Testis (tissue), 3 donors: ENCODE data around the gene SNRPD3. TPM values are rescaled to one million over a fixed set of nuclear protein-coding genes. Genes with fewer than 3 reads are reported as not detected.
A peak's percentile ranks its signal among the peaks of the same experiment; 100 is the strongest.

Experiments
- DNase-seq: peaks from one replicate; pipeline ENCODE4 v3.0.0-alpha.2; 2019
- H3K27ac ChIP-seq, 2 donors: fragments of 200-600 bp; sonication (generic); one replicate each; pipeline ENCODE4 v1.5.1; 2019
- H3K27me3 ChIP-seq: fragments of 200-600 bp; sonication (generic); one replicate; pipeline ENCODE4 v1.5.1; 2019
- H3K36me3 ChIP-seq: fragments of 200-600 bp; sonication (generic); one replicate; pipeline ENCODE4 v1.5.1; 2017; ENCODE audit warnings: low read depth; ENCODE audit errors: missing control alignments
- H3K4me1 ChIP-seq: fragments of 200-600 bp; sonication (generic); one replicate; pipeline ENCODE4 v1.5.1; 2019
- H3K4me3 ChIP-seq, 2 donors: fragments of 200-600 bp; sonication (generic); one replicate each; pipeline ENCODE4 v1.5.1; 2017 to 2019
- H3K9me3 ChIP-seq: fragments of 200-600 bp; sonication (generic); one replicate; pipeline ENCODE4 v1.5.1; 2017
- CTCF ChIP-seq, 3 experiments: fragments of 450-650 bp in 2 of 3; fragments of 200-600 bp in 1 of 3; sonication (generic) in 1 of 3; IDR thresholded peaks; one replicate each; pipeline ENCODE4 v1.5.1; 2016 to 2019; ENCODE audit warnings: antibody characterized with exemption in 3 of 3, mild to moderate bottlenecking in 2 of 3, moderate library complexity in 1 of 3
- POLR2A ChIP-seq: fragments of 450-650 bp; IDR thresholded peaks from one replicate; pipeline ENCODE4 v1.6.1; 2017; ENCODE audit warnings: antibody characterized with exemption, mild to moderate bottlenecking, moderate library complexity
- WGBS, 2 donors: methylation state at CpG; one replicate each; pipeline ENCODE4 v1.1.5; 2018; 5-methylcytosine and 5-hydroxymethylcytosine counted together
- intact Hi-C: fragments of 100-400 bp; cut with DNase I; formaldehyde crosslinking; loops from one replicate; pipeline ENCODE4 v1.15.1; 2023; ENCODE audit warnings: low total_unique reads
- polyA plus RNA-seq: library from polyadenylated mRNA; stranded (reverse); fragments of 350-450 nt; fragmentation: Illumina TruSeq; extraction: RNeasy Lipid Tissue Mini Kit (QIAGEN cat#74804); gene quantifications from one replicate; pipeline ENCODE4 v1.2.3, GENCODE V29; 2014; ENCODE audit warnings: low read depth, low replicate concordance; ENCODE audit not compliant: insufficient read depth
- total RNA-seq, 2 donors: library from RNA; depleted of rRNA; stranded (reverse); fragments of >200 nt; gene quantifications; one replicate each; pipeline ENCODE4 v1.2.3, GENCODE V29; 2016

The SNRPD3 gene
- total and polyA plus RNA-seq, 3 donors from 2014 or later: 75.5 to 175 (median 117) TPM

DNA sequence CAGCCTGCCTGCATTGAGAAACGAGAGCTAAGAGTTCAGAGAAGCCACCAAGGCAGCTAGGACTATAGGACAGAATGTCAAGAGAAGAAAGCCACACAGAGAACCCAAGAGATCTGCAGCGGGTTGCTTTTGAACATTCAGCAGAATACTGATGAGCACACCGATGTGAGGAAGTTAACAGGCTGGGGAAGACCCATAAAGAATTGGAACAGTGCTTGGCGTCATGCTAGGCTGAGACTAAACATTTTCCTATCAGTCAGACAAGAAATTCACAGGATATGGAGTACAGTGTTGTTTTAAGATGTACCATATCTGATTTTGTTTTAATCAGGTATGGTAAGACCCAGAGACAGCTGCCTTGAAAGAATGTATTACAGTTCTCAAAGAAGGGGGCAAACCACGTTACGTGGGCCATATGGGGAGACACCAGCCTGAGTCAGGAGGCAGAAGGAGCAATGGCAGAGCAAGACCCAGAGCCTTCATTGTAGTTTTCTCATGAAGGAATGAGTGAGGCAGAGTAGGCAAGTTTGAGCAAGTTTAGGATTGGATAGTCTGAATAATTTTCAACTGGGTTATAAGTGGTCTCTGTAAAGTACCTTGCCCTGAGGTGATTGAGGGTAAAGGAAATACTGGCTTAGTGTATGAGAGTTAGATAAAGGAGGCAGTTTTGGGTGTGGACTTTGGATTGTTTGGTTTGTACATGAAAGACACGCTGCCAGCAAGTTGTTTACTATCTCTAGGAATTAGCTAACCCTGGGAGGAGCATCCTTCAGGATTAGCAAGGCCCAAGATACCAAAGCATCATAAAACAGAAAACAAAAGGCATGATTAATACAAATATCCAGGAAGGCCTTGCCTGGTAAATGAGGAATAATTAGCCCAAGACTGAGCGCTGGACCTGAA is 22.8 kb downstream of the SNRPD3 start:
- intact Hi-C loops: no loop called here
- H3K4me1 ChIP-seq: peaks cover 13% of the 10 kb centered on the region
- 78 to 82% methylated on average over 8 of the region's 8 CpGs for whole genome bisulfite sequencing, 2 donors
- H3K4me3 ChIP-seq: no peak overlapping the region
- no peak overlapping the region for H3K27ac ChIP-seq
- H3K36me3 ChIP-seq: no peaks in the 10 kb centered on the region
- DNase-seq: no peak
- TF ChIP-seq CTCF (IDR thresholded peaks at IDR 0.05) (no peak), POLR2A (no peak)
- H3K27me3 ChIP-seq: no peaks in the 10 kb centered on the region
- H3K9me3 ChIP-seq: no peaks in the 10 kb centered on the region

GRCh38 chr22:24579258-24579601 is 23.4 kb downstream of the SNRPD3 start:
- Histone ChIP-seq H3K4me1 (peaks cover 19% of the 10 kb centered on the region), H3K36me3 (no peaks in the 10 kb centered on the region), H3K4me3 (no peak overlapping the region), H3K9me3 (no peaks in the 10 kb centered on the region), H3K27ac (no peak overlapping the region), H3K27me3 (no peaks in the 10 kb centered on the region)
- intact Hi-C loops: no loop called here
- DNase-seq: no peak
- no peak for TF ChIP-seq POLR2A
- 54 to 71% methylated on average over 1 of the region's 1 CpG for WGBS, 2 donors

GRCh38 chr22:24580276-24580675 is 24.5 kb downstream of the SNRPD3 start:
- Histone ChIP-seq H3K36me3 (no peaks in the 10 kb centered on the region), H3K27me3 (no peaks in the 10 kb centered on the region), H3K4me3 (no peak overlapping the region), H3K27ac (no peak overlapping the region), H3K4me1 (peaks cover 28% of the 10 kb centered on the region), H3K9me3 (no peaks in the 10 kb centered on the region)
- TF ChIP-seq CTCF (IDR thresholded peaks at IDR 0.05) (no peak), POLR2A (no peak)
- 87 to 100% methylated on average over 2 of the region's 2 CpGs for WGBS, 2 donors
- intact Hi-C loops: no loop called here
- no peak for DNase-seq

GRCh38 chr22:24582056-24582814 is 26.4 kb downstream of the SNRPD3 start:
- no peak for TF ChIP-seq CTCF (IDR thresholded peaks at IDR 0.05)
- no peak for TF ChIP-seq POLR2A
- Histone ChIP-seq H3K4me3 (no peak overlapping the region), H3K4me1 (peaks cover 28% of the 10 kb centered on the region), H3K9me3 (no peaks in the 10 kb centered on the region), H3K27me3 (no peaks in the 10 kb centered on the region), H3K36me3 (no peaks in the 10 kb centered on the region), H3K27ac (peak overlapping the region; percentile 76 to 81)
- WGBS, 2 donors: 71 to 89% methylated on average over 11 to 12 of the region's 12 CpGs
- no peak for DNase-seq
- intact Hi-C loops: no loop called here
